WTC11 (cell line): ENCODE data around the gene ERC2. TPM values are rescaled to one million over a fixed set of nuclear protein-coding genes. Genes with fewer than 3 reads are reported as not detected.

Experiments used
- ATAC-seq: fragments of 200-7000 bp; cut with Tn5 transposase; 2 replicates; pipeline ENCODE4 v1.10.0; 2021; ENCODE audit warnings: mild to moderate bottlenecking, moderate library complexity
- CTCF ChIA-PET: fragments of 300-600 bp; sonication (Branson Sonifier 250); formaldehyde crosslinking; loops from one replicate; lab custom pipeline; 2021; ENCODE audit warnings: antibody characterized with exemption; lab: Charles Lee
- POLR2A ChIA-PET: fragments of 350-600 bp; sonication (Branson Sonifier 250); formaldehyde crosslinking; loops from one replicate; lab custom pipeline; 2021; ENCODE audit warnings: antibody characterized with exemption; lab: Charles Lee
- DNase-seq: peaks from one replicate; pipeline ENCODE4 v3.0.0; 2021; ENCODE audit warnings: low spot score
- H3K27ac Mint-ChIP-seq: 2 replicates; pipeline ENCODE4 v1.8.0; 2021; ENCODE audit warnings: mixed read lengths
- H3K27me3 Mint-ChIP-seq: 2 replicates; pipeline ENCODE4 v1.8.0; 2021; ENCODE audit warnings: low read depth, mild to moderate bottlenecking, moderate library complexity, mixed read lengths
- H3K36me3 Mint-ChIP-seq: 2 replicates; pipeline ENCODE4 v1.8.0; 2021; ENCODE audit warnings: mixed read lengths
- H3K4me1 Mint-ChIP-seq: 2 replicates; pipeline ENCODE4 v1.8.0; 2022; ENCODE audit warnings: mixed read lengths
- H3K4me3 Mint-ChIP-seq: 2 replicates; pipeline ENCODE4 v1.8.0; 2021; ENCODE audit warnings: mild to moderate bottlenecking, moderate library complexity, mixed read lengths
- H3K9me3 Mint-ChIP-seq: 2 replicates; pipeline ENCODE4 v1.8.0; 2021; ENCODE audit warnings: mixed read lengths
- ATF1 ChIP-seq: sonication (generic); formaldehyde crosslinking; IDR thresholded peaks from 2 replicates; pipeline ENCODE4 v1.8.1; 2023; ENCODE audit warnings: mild to moderate bottlenecking, moderate library complexity, missing genetic modification reagents
- CBFB ChIP-seq: sonication (generic); formaldehyde crosslinking; IDR thresholded peaks from 2 replicates; pipeline ENCODE4 v1.8.1; 2022; ENCODE audit warnings: mild to moderate bottlenecking, low read depth, missing genetic modification reagents
- ELF4 ChIP-seq: sonication (generic); formaldehyde crosslinking; IDR thresholded peaks from 2 replicates; pipeline ENCODE4 v1.8.1; 2022; ENCODE audit warnings: low read depth, mild to moderate bottlenecking, moderate library complexity, missing genetic modification reagents
- ETV6 ChIP-seq: sonication (generic); formaldehyde crosslinking; IDR thresholded peaks from 2 replicates; pipeline ENCODE4 v1.8.1; 2022; ENCODE audit warnings: mild to moderate bottlenecking, missing genetic modification reagents
- FOXJ3 ChIP-seq: sonication (generic); formaldehyde crosslinking; IDR thresholded peaks from 2 replicates; pipeline ENCODE4 v1.9.0; 2021; ENCODE audit warnings: missing genetic modification reagents, mild to moderate bottlenecking, borderline replicate concordance
- FOXP1 ChIP-seq: sonication (generic); formaldehyde crosslinking; IDR thresholded peaks from 2 replicates; pipeline ENCODE4 v1.8.0; 2022; ENCODE audit warnings: missing genetic modification reagents, mild to moderate bottlenecking, moderate library complexity, borderline replicate concordance
- GABPB1 ChIP-seq: sonication (generic); formaldehyde crosslinking; IDR thresholded peaks from 2 replicates; pipeline ENCODE4 v1.8.1; 2023; ENCODE audit warnings: mild to moderate bottlenecking, missing genetic modification reagents
- GTF2I ChIP-seq: fragments of 250-450 bp; sonication (Bioruptor Pico); conservative IDR thresholded peaks from 2 replicates; pipeline ENCODE4 v1.4.0; 2021; ENCODE audit warnings: mild to moderate bottlenecking
- IRF2 ChIP-seq: sonication (generic); formaldehyde crosslinking; IDR thresholded peaks from 2 replicates; pipeline ENCODE4 v1.8.0; 2022; ENCODE audit warnings: low read depth, missing genetic modification reagents, borderline replicate concordance
- MXD4 ChIP-seq: fragments of 250-450 bp; sonication (Bioruptor Pico); IDR thresholded peaks from 2 replicates; pipeline ENCODE4 v1.8.0; 2021; ENCODE audit warnings: mild to moderate bottlenecking, moderate library complexity, borderline replicate concordance
- MYBL2 ChIP-seq: sonication (generic); formaldehyde crosslinking; IDR thresholded peaks from 2 replicates; pipeline ENCODE4 v1.8.1; 2023; ENCODE audit warnings: mild to moderate bottlenecking, moderate library complexity, missing genetic modification reagents
- NR2C2 ChIP-seq: sonication (generic); formaldehyde crosslinking; IDR thresholded peaks from 2 replicates; pipeline ENCODE4 v1.8.0; 2022; ENCODE audit warnings: mild to moderate bottlenecking, missing genetic modification reagents
- NR3C1 ChIP-seq: sonication (generic); formaldehyde crosslinking; conservative IDR thresholded peaks from 2 replicates; pipeline ENCODE4 v1.8.1; 2023; ENCODE audit warnings: low read depth, mild to moderate bottlenecking, missing genetic modification reagents
- SMAD4 ChIP-seq: sonication (generic); formaldehyde crosslinking; IDR thresholded peaks from 2 replicates; pipeline ENCODE4 v1.8.0; 2022; ENCODE audit warnings: mild to moderate bottlenecking, missing genetic modification reagents
- TEAD4 ChIP-seq: sonication (generic); formaldehyde crosslinking; IDR thresholded peaks from 2 replicates; pipeline ENCODE4 v1.8.0; 2022; ENCODE audit warnings: mild to moderate bottlenecking, missing genetic modification reagents
- TP53 ChIP-seq: sonication (generic); formaldehyde crosslinking; IDR thresholded peaks from 2 replicates; pipeline ENCODE4 v1.8.1; 2023; ENCODE audit warnings: mild to moderate bottlenecking, missing genetic modification reagents
- ZBTB21 ChIP-seq: sonication (generic); formaldehyde crosslinking; IDR thresholded peaks from 2 replicates; pipeline ENCODE4 v1.8.1; 2023; ENCODE audit warnings: mild to moderate bottlenecking, missing genetic modification reagents, borderline replicate concordance
- ZNF121 ChIP-seq: sonication (generic); formaldehyde crosslinking; IDR thresholded peaks from 2 replicates; pipeline ENCODE4 v1.8.0; 2023; ENCODE audit warnings: missing genetic modification reagents
- ZNF232 ChIP-seq: sonication (generic); formaldehyde crosslinking; IDR thresholded peaks from 2 replicates; pipeline ENCODE4 v1.8.0; 2022; ENCODE audit warnings: mild to moderate bottlenecking, missing genetic modification reagents
- ZNF396 ChIP-seq: fragments of 250-450 bp; sonication (Bioruptor Pico); IDR thresholded peaks from 2 replicates; pipeline ENCODE4 v1.8.0; 2021; ENCODE audit warnings: mild to moderate bottlenecking, moderate library complexity, borderline replicate concordance
- ZNF416 ChIP-seq: fragments of 250-450 bp; sonication (Bioruptor Pico); IDR thresholded peaks from 2 replicates; pipeline ENCODE4 v1.9.0; 2021; ENCODE audit warnings: mild to moderate bottlenecking, inconsistent platforms
- total RNA-seq: library from RNA; stranded (reverse); gene quantifications from 3 replicates; pipeline ENCODE4 v1.2.3, GENCODE V29; 2021
- TF ChIP-seq, protein P1 (sequence below): fragments of 250-450 bp; sonication (Bioruptor Pico); IDR thresholded peaks from 2 replicates; pipeline ENCODE4 v1.9.0; 2021; ENCODE audit warnings: mild to moderate bottlenecking, borderline replicate concordance
- TF ChIP-seq, protein P2 (sequence below): sonication (generic); formaldehyde crosslinking; IDR thresholded peaks from 2 replicates; pipeline ENCODE4 v1.8.1; 2023; ENCODE audit warnings: mild to moderate bottlenecking, missing genetic modification reagents, moderate library complexity
- TF ChIP-seq, protein P3 (sequence below): sonication (generic); formaldehyde crosslinking; IDR thresholded peaks from 2 replicates; pipeline ENCODE4 v1.8.0; 2023; ENCODE audit warnings: missing genetic modification reagents
- TF ChIP-seq, protein P4 (sequence below): sonication (generic); formaldehyde crosslinking; IDR thresholded peaks from 2 replicates; pipeline ENCODE4 v1.8.0; 2023; ENCODE audit warnings: missing genetic modification reagents, mild to moderate bottlenecking, borderline replicate concordance
- TF ChIP-seq, protein P5 (sequence below): sonication (generic); formaldehyde crosslinking; IDR thresholded peaks from 2 replicates; pipeline ENCODE4 v1.8.1; 2022; ENCODE audit warnings: low read depth, mild to moderate bottlenecking, moderate library complexity, missing genetic modification reagents, borderline replicate concordance

Gene ERC2
- total RNA-seq, 1 experiment from 2014 or later = 23.5 TPM

DNA sequence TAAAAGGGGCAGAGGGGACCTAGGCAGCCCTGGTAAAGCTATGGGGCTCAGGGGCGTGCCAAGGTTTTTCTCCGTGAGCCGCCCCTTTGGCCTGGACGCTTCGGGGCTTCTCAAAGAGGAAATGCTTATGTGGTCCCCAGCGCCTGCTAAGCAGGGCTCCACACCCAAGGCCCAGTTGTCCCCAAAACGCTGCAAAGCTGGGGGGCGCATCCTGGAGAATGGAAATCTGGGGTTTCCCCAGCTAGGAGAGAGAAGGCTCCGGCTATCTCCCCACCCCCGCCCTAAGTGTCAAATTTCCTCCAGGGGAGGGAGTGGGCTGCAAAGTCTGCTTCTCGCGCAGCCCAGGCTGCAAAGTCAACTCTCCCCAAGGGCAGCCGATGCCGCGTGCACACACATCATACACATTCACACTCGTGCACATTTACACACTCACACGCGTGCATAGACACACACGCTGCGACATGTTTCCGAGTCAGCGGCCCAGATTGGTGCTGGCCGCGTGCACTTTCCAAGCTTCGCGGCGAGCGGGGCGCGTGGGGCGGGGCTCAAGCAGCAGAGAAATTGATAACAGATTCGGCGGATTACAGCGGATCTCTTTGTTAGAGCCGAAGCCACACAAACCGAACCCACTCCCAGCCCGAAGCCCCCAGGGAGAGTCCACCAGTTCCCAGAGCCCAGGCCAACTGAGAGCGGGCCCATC is 985.6 kb downstream of the ERC2 start:
- Mint-ChIP-seq H3K4me3 (peak overlapping the region; percentile 85), H3K27ac (no peak overlapping the region), H3K27me3 (peaks cover 94% of the 10 kb centered on the region), H3K36me3 (no peaks in the 10 kb centered on the region), H3K4me1 (peaks cover 27% of the 10 kb centered on the region), H3K9me3 (no peaks in the 10 kb centered on the region)
- CTCF ChIA-PET = interaction anchor here (0.8 to 2.0 kb wide), 6 partner anchors 18 to 652 kb away, joined by 3 to 8 read pairs (median 4); no protein-coding TSS in a partner anchor
- POLR2A ChIA-PET = interaction anchor here (0.6 kb wide), 1 partner anchor 1135 kb away, joined by 3 read pairs; no protein-coding TSS in a partner anchor
- peak; percentile 58 for DNase-seq
- peak; percentile 41 for ATAC-seq
- TF ChIP-seq, protein P1, sequence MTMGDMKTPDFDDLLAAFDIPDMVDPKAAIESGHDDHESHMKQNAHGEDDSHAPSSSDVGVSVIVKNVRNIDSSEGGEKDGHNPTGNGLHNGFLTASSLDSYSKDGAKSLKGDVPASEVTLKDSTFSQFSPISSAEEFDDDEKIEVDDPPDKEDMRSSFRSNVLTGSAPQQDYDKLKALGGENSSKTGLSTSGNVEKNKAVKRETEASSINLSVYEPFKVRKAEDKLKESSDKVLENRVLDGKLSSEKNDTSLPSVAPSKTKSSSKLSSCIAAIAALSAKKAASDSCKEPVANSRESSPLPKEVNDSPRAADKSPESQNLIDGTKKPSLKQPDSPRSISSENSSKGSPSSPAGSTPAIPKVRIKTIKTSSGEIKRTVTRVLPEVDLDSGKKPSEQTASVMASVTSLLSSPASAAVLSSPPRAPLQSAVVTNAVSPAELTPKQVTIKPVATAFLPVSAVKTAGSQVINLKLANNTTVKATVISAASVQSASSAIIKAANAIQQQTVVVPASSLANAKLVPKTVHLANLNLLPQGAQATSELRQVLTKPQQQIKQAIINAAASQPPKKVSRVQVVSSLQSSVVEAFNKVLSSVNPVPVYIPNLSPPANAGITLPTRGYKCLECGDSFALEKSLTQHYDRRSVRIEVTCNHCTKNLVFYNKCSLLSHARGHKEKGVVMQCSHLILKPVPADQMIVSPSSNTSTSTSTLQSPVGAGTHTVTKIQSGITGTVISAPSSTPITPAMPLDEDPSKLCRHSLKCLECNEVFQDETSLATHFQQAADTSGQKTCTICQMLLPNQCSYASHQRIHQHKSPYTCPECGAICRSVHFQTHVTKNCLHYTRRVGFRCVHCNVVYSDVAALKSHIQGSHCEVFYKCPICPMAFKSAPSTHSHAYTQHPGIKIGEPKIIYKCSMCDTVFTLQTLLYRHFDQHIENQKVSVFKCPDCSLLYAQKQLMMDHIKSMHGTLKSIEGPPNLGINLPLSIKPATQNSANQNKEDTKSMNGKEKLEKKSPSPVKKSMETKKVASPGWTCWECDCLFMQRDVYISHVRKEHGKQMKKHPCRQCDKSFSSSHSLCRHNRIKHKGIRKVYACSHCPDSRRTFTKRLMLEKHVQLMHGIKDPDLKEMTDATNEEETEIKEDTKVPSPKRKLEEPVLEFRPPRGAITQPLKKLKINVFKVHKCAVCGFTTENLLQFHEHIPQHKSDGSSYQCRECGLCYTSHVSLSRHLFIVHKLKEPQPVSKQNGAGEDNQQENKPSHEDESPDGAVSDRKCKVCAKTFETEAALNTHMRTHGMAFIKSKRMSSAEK (CRISPR knock-in tag) = no peak
- no peak for TF ChIP-seq MXD4 (CRISPR knock-in tag)
- TF ChIP-seq, protein P2, sequence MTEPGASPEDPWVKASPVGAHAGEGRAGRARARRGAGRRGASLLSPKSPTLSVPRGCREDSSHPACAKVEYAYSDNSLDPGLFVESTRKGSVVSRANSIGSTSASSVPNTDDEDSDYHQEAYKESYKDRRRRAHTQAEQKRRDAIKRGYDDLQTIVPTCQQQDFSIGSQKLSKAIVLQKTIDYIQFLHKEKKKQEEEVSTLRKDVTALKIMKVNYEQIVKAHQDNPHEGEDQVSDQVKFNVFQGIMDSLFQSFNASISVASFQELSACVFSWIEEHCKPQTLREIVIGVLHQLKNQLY (CRISPR knock-in tag) = no peak
- TF ChIP-seq NR3C1 (CRISPR knock-in tag) = no peak
- TF ChIP-seq FOXP1 (CRISPR knock-in tag) = 0 out of 2 replicates have a peak, but pooled peaks have one; percentile 33
- no peak for TF ChIP-seq ZNF121 (CRISPR knock-in tag)
- TF ChIP-seq FOXJ3 = no peak
- no peak for TF ChIP-seq IRF2 (CRISPR knock-in tag)
- TF ChIP-seq, protein P3, sequence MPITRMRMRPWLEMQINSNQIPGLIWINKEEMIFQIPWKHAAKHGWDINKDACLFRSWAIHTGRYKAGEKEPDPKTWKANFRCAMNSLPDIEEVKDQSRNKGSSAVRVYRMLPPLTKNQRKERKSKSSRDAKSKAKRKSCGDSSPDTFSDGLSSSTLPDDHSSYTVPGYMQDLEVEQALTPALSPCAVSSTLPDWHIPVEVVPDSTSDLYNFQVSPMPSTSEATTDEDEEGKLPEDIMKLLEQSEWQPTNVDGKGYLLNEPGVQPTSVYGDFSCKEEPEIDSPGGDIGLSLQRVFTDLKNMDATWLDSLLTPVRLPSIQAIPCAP (CRISPR knock-in tag) = no peak
- no peak for TF ChIP-seq GTF2I (CRISPR knock-in tag)
- no peak for TF ChIP-seq NR2C2 (CRISPR knock-in tag)
- TF ChIP-seq ELF4 = no peak
- TF ChIP-seq SMAD4 (CRISPR knock-in tag) = no peak
- no peak for TF ChIP-seq TEAD4 (CRISPR knock-in tag)
- TF ChIP-seq, protein P4, sequence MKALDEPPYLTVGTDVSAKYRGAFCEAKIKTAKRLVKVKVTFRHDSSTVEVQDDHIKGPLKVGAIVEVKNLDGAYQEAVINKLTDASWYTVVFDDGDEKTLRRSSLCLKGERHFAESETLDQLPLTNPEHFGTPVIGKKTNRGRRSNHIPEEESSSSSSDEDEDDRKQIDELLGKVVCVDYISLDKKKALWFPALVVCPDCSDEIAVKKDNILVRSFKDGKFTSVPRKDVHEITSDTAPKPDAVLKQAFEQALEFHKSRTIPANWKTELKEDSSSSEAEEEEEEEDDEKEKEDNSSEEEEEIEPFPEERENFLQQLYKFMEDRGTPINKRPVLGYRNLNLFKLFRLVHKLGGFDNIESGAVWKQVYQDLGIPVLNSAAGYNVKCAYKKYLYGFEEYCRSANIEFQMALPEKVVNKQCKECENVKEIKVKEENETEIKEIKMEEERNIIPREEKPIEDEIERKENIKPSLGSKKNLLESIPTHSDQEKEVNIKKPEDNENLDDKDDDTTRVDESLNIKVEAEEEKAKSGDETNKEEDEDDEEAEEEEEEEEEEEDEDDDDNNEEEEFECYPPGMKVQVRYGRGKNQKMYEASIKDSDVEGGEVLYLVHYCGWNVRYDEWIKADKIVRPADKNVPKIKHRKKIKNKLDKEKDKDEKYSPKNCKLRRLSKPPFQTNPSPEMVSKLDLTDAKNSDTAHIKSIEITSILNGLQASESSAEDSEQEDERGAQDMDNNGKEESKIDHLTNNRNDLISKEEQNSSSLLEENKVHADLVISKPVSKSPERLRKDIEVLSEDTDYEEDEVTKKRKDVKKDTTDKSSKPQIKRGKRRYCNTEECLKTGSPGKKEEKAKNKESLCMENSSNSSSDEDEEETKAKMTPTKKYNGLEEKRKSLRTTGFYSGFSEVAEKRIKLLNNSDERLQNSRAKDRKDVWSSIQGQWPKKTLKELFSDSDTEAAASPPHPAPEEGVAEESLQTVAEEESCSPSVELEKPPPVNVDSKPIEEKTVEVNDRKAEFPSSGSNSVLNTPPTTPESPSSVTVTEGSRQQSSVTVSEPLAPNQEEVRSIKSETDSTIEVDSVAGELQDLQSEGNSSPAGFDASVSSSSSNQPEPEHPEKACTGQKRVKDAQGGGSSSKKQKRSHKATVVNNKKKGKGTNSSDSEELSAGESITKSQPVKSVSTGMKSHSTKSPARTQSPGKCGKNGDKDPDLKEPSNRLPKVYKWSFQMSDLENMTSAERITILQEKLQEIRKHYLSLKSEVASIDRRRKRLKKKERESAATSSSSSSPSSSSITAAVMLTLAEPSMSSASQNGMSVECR (CRISPR knock-in tag) = no peak
- TF ChIP-seq ZNF232 (CRISPR knock-in tag) = no peak
- no peak for TF ChIP-seq ZNF416 (CRISPR knock-in tag)
- TF ChIP-seq CBFB = no peak
- TF ChIP-seq GABPB1 = no peak
- TF ChIP-seq, protein P5, sequence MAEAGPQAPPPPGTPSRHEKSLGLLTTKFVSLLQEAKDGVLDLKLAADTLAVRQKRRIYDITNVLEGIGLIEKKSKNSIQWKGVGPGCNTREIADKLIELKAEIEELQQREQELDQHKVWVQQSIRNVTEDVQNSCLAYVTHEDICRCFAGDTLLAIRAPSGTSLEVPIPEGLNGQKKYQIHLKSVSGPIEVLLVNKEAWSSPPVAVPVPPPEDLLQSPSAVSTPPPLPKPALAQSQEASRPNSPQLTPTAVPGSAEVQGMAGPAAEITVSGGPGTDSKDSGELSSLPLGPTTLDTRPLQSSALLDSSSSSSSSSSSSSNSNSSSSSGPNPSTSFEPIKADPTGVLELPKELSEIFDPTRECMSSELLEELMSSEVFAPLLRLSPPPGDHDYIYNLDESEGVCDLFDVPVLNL = no peak
- TF ChIP-seq ZBTB21 (CRISPR knock-in tag) = no peak
- 0 out of 2 replicates have a peak, but pooled peaks have one; percentile 14 for TF ChIP-seq TP53 (CRISPR knock-in tag)
- TF ChIP-seq MYBL2 (CRISPR knock-in tag) = 0 out of 2 replicates have a peak, but pooled peaks have one; percentile 59
- no peak for TF ChIP-seq ETV6 (CRISPR knock-in tag)
- no peak for TF ChIP-seq ATF1 (CRISPR knock-in tag)
- no peak for TF ChIP-seq ZNF396 (CRISPR knock-in tag)
